Ovary (tissue), 3 donors: ENCODE results near the gene BIRC3.

Source experiments
- CTCF ChIP-seq, 3 donors: fragments of 450-650 bp in 2 of 3; fragments of 200-600 bp in 1 of 3; IDR thresholded peaks; one replicate each; pipeline versions ENCODE4 v1.5.1 to v1.8.0; 2016 to 2022; ENCODE audit warnings: antibody characterized with exemption in 3 of 3, mild to moderate bottlenecking in 1 of 3
- EP300 ChIP-seq: sonication (generic); formaldehyde crosslinking; IDR thresholded peaks from one replicate; pipeline ENCODE4 v1.6.1; 2017; ENCODE audit warnings: antibody characterized with exemption
- POLR2A ChIP-seq: fragments of 450-650 bp; IDR thresholded peaks from one replicate; pipeline ENCODE4 v1.6.1; 2017; ENCODE audit warnings: antibody characterized with exemption, mild to moderate bottlenecking, moderate library complexity
- donor health status: DM: no; HTN: no; CAD: no.

GRCh38 chr11:102328748-102329147 lies 11.5 kb downstream of the BIRC3 start:
- TF ChIP-seq CTCF (IDR thresholded peaks at IDR 0.05), result no peak
- TF ChIP-seq EP300, result no peak
- TF ChIP-seq POLR2A, result no peak
